SK-N-MC (cell line): ENCODE data around the gene MORF4L2.

Experiments used
- DNase-seq: peaks from one replicate; pipeline ENCODE4 v3.0.0-alpha.2; 2011; ENCODE audit warnings: low read depth, low spot score
- H3K27ac ChIP-seq: fragments of 200-600 bp; sonication (generic); 2 replicates; pipeline ENCODE4 v1.5.1; 2016; ENCODE audit warnings: mixed run types
- H3K36me3 ChIP-seq: fragments of 200-600 bp; sonication (generic); 2 replicates; pipeline ENCODE4 v1.6.1; 2017; ENCODE audit warnings: antibody characterized with exemption, low read length, mixed read lengths; ENCODE audit not compliant: insufficient read depth
- H3K4me3 ChIP-seq: fragments of 200-600 bp; sonication (generic); 2 replicates; pipeline ENCODE4 v1.5.1; 2016
- H3K9ac ChIP-seq: fragments of 200-600 bp; sonication (generic); 2 replicates; pipeline ENCODE4 v1.8.0; 2017; ENCODE audit warnings: mixed run types, mixed read lengths; ENCODE audit not compliant: insufficient read length
- H3K9me3 ChIP-seq: fragments of 200-600 bp; sonication (generic); 2 replicates; pipeline ENCODE4 v1.6.1; 2017; ENCODE audit warnings: low read depth, mild to moderate bottlenecking, antibody characterized with exemption, low read length, moderate library complexity, mixed read lengths
- EZH2 ChIP-seq: fragments of 200-600 bp; sonication (generic); IDR thresholded peaks from one replicate; pipeline ENCODE4 v1.6.1; 2017; ENCODE audit warnings: antibody characterized with exemption
- FOXP2 ChIP-seq: optimal IDR thresholded peaks from 2 replicates; pipeline ENCODE3; 2011; ENCODE audit warnings: mild to moderate bottlenecking, moderate library complexity; ENCODE audit not compliant: insufficient read depth; ENCODE audit errors: extremely low read length, control extremely low read depth
- POLR2AphosphoS5 ChIP-seq: IDR thresholded peaks from 2 replicates; pipeline ENCODE4 v1.6.1; 2012; ENCODE audit warnings: mild to moderate bottlenecking, low read depth, low read length, borderline replicate concordance

Gene MORF4L2

DNA sequence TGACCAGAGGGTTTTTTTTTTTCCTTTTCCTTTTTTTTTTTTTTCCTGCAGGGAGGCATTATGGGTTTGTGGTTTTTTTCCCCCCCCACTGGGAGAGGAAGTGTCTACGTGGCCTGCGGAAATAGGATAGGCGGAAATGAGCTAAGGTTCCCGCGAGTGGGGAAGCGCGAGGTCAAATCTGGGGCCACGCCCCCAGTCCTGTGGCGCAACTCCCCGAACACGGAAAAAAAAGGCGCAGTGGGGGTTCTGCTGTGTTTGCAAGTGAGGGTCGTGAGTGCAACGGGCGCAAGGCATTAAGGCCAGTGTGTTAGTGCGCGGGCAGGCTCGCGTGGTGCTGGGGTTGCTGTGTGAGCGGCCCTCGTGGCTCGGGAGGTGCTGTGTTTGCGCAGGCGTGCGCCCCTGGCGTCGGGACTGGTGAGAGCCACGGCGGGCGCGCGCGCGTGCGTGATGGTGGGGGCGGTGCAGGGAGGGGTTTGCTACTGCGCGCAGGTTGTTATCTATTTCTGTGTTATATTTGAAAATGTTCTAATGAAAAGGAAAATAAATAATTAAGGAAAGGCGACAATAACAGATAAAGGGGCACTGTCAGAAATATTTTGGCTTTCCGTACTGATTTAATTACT, 685 bp upstream of the MORF4L2 start:
- peak overlapping the region; percentile 89 for H3K4me3 ChIP-seq
- no peak for TF ChIP-seq FOXP2
- peak; percentile 54; the same call in 1 of the 2 replicates for TF ChIP-seq POLR2AphosphoS5
- TF ChIP-seq EZH2, result no peak
- H3K9ac ChIP-seq, result peak overlapping the region; percentile 93
- no peak for DNase-seq
- H3K27ac ChIP-seq, result peak overlapping the region; percentile 96
- H3K36me3 ChIP-seq, result peaks cover 28% of the 10 kb centered on the region
- H3K9me3 ChIP-seq, result no peaks in the 10 kb centered on the region

DNA sequence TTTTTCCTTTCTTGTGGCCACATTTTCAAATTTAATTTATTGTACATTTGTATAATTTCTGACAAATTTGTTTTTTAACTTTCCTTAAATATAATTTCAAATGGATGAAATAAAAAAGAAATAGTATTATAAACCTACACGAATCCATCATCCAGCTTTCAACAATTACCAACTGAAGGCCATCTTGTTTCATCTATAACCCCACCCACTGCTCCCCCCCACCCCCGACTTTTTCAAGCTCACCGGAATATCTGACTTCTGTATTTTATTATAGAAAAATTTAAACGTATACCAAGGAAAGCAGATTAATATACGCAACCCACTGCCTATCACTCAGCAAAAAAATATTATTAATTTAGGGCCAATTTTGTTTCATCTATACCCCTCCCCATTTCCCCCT, 1.1 kb downstream of the MORF4L2 start:
- no peak for DNase-seq
- TF ChIP-seq POLR2AphosphoS5 (no peak), EZH2 (no peak), FOXP2 (no peak)
- H3K27ac ChIP-seq, result peak overlapping the region; percentile 57; the same call in 1 of the 2 replicates

DNA sequence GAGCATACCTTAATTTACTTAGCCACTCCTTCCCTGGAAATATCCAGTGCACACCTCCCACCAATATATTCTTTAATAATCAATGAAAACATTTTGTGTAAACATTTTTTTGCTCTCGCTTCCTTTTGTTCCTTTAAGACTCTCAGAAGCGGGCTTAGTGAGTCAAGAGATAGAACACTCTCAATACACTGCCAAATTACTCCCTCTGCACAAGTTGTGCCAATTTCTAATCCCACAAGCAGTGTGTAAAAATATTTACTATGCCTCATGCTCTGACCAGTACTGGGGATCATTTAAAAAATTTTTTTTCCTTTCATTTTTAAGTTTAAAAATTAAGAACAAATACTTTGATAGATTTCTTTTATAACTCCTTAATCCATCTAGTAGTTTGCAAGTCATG, 5.1 kb downstream of the MORF4L2 start:
- TF ChIP-seq FOXP2, result no peak
- TF ChIP-seq EZH2, result no peak
- TF ChIP-seq POLR2AphosphoS5, result no peak
- peaks cover 81% of the 10 kb centered on the region for H3K36me3 ChIP-seq
- no peak for DNase-seq
- no peak overlapping the region for H3K27ac ChIP-seq
- no peaks in the 10 kb centered on the region for H3K9me3 ChIP-seq
- H3K4me3 ChIP-seq, result no peak overlapping the region
- no peak overlapping the region for H3K9ac ChIP-seq

More for the DNA sequence above, 1.1 kb downstream of the MORF4L2 start:
- peak overlapping the region; percentile 85 for H3K4me3 ChIP-seq
- peaks cover 45% of the 10 kb centered on the region for H3K36me3 ChIP-seq
- no peaks in the 10 kb centered on the region for H3K9me3 ChIP-seq
- peak overlapping the region; percentile 92 for H3K9ac ChIP-seq

DNA sequence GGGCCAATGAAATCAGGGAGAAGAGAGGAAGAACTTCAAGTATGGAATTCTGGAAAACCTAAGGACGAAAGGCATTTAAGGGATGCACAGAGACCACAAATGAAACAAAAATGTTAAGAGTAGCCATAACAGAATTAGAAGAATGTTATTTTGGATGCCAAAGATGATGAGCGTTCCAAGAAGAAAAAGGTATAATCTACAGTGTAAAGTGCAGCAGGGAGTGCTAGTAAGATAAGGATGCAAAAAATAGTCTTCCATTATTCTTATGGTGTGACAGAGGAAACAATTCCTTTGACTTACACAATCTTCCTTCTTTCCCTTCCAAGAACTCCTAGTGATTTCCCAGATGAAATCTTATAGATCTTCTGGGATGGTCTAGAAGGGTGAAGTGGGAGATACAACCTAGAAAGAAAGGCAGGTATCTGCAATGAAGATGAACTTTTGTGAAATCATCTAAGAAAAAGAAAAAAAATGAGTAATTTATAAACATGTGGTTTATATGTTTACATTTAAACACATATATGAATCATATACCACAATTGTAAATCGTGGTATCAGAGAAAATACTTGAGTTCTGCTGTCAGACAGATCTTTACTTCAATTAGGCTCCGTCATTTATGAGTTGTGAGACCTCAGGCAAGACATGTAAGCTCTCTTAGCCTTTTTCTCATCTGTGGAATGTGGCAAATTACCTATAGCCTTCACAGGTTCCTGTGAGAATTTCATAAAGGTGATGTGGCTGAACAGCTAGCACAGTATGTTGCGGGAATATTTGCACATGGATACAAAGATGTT, 8.1 kb downstream of the MORF4L2 start:
- no peak overlapping the region for H3K27ac ChIP-seq
- no peak for DNase-seq
- TF ChIP-seq FOXP2, result no peak
- no peak for TF ChIP-seq EZH2
- TF ChIP-seq POLR2AphosphoS5, result no peak
- no peak overlapping the region for H3K9ac ChIP-seq
- no peaks in the 10 kb centered on the region for H3K9me3 ChIP-seq
- H3K36me3 ChIP-seq, result peaks cover 70% of the 10 kb centered on the region
- H3K4me3 ChIP-seq, result no peak overlapping the region

DNA sequence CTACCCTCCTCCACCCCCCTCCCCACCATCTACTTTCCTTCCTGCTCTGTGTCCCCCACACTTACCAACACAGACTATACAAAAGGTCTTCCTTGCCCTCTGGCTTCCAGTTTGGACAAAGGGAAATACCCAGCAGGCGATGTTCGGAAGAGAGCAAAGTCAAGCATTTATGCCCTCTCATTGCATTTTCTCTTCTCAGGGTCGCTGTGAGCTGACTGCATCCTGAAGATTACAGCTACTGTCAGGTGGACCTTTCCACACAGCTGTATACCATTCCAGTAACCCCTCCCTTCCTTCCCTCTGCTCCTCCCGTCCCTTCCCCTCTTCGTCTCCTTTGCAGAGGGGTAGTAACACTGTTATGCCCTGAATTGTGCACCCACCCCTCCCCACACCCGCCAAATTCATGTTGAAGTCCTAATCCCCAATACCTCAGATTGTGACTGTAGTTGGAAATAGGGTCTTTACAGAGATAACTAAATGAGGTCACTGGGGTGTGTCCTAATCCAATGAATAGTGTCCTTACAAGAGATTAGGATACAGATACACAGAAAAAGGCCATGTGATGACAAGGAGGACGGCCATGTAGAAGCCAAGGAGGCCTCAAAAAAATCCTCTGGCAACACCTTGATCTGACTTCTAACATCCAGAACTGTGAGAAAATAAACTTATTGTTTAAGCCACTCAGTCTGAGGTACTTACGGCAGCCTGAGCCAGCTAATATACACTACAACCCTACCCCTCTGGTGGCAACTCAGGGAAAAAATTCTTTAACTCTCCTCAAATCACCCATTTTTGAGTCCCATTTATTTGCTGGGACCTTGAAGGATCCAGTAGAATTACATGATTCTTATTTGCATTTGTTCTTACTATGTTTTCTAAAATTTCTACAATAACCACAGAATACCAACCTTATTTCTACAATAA, 11.7 kb downstream of the MORF4L2 start:
- peaks cover 37% of the 10 kb centered on the region for H3K36me3 ChIP-seq
- no peak overlapping the region for H3K9ac ChIP-seq
- TF ChIP-seq POLR2AphosphoS5 (no peak), FOXP2 (no peak), EZH2 (no peak)
- DNase-seq, result no peak
- no peak overlapping the region for H3K4me3 ChIP-seq
- H3K9me3 ChIP-seq, result no peaks in the 10 kb centered on the region
- H3K27ac ChIP-seq, result no peak overlapping the region

DNA sequence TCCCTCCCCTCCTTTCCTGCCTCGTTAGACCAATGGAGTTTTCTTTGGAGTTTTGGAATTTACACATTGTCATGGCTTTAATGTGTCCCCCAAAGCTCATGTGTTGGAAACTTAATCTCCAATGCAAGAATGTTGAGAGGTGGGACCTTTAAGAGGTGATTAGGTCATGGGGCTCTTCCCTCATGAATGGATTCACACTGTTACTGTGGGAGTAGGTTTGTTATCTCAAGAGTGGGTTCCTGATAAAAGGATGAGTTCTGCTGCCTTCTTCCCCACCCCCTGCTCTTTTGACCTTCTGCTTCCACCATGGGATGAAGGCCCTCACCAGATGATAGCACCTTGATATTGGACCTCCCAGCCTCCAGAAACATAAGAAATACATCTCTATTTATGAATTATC, 16.8 kb downstream of the MORF4L2 start:
- DNase-seq, result no peak
- H3K27ac ChIP-seq, result no peak overlapping the region

DNA sequence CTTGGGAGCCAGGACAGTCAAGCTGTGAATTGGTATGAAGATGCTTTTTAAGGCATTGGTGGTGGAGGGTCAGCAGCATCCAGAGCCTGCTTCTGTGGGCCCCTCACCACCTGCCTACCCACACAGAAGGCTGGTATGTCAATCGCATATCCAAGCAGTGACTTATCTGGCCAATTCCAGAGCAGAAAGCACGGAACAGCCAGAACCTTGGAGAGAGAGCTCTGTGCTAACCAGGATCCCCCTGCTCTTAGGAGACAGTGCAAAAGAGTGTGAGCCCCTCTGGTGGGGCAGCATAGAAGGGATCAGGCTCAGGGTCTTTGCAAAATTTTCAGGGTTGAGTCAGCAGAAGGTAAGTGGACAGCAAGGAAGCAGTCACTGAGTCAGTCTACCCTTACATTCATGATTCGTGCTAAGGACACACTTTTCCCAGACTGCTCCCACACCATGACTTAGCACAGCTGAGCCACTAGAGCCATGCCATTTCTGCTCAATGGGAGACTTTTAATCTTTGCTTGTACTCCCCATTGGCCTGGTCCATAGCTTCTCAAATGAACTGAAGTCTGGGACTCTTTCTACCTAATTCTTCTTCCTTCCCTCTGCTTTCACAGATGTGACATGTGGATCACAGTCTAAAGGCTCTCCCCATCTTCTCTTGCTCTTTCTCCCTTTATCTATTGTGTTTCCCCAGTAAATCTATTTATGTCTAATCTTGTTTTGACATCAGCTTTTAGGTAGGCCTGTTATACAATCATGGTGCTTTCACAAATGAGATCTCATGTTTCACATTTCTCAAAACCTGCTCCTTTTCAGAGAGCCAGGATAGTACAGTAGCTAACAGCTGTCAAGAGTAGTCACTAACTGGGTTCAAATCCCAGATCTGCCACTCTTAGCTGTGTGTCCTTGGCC, 20.0 kb downstream of the MORF4L2 start:
- Histone ChIP-seq H3K4me3 (no peak overlapping the region), H3K27ac (no peak overlapping the region), H3K36me3 (no peaks in the 10 kb centered on the region), H3K9ac (no peak overlapping the region), H3K9me3 (no peaks in the 10 kb centered on the region)
- TF ChIP-seq FOXP2, result no peak
- no peak for TF ChIP-seq EZH2
- no peak for TF ChIP-seq POLR2AphosphoS5
- DNase-seq, result no peak

More for the DNA sequence above, 16.8 kb downstream of the MORF4L2 start:
- Histone ChIP-seq H3K36me3 (no peaks in the 10 kb centered on the region), H3K4me3 (no peak overlapping the region), H3K9ac (no peak overlapping the region), H3K9me3 (no peaks in the 10 kb centered on the region)
- TF ChIP-seq EZH2 (no peak), POLR2AphosphoS5 (no peak), FOXP2 (no peak)
